Measurements from ENCODE around the gene NAA40.

The NAA40 gene

DNA sequence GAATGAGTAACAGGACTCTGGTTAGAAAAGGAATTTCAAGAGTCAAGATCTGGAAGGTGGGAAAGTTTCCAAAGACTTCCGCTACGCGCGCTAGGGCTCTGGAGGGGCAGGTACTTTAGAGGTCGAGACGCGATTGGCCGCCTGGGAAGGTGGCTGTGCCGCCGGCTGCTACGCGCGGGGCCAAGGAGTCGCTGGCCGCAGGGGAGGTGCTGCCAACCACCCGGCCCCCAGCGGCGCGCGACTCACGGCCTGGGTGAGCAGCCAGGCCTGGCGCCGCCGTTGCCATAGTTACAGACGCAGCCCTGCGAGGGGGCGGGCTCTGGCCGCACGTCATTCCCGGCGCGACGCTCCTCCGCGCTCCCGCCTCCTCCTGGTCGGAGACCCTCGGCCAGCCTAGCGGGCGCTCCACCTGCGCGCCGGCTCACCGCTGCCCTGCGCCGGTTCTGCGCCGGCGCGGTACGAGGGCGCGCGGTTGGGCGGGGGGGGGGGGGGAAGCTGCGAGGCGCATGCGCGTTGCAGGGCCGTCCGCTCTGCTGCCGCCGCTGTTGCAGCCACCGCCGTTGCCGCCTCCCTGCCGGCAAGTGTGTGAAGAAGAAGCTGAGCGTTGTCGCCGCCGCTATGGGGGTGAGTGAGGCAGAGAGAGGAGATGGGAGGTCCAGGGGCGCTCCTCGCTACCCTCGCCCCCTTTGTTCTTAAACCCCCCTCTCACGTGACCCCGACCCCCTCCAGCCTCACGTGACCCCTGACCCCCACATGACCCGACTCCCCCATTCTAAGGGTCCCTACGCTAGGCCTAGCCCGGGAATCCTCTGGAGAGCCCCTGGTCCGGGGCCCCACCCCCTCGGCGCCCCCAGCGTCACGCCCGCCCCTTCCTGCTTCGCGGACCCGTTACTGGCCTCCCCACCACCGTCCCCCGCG, at the start of gene NAA40:
Gene NAA40, plus strand, starts transcription at position 524 of the 918 bp plus-strand sequence. Its CDS starts 95 bp downstream, at position 619.
- DNase-seq: peak; percentile 94

DNA sequence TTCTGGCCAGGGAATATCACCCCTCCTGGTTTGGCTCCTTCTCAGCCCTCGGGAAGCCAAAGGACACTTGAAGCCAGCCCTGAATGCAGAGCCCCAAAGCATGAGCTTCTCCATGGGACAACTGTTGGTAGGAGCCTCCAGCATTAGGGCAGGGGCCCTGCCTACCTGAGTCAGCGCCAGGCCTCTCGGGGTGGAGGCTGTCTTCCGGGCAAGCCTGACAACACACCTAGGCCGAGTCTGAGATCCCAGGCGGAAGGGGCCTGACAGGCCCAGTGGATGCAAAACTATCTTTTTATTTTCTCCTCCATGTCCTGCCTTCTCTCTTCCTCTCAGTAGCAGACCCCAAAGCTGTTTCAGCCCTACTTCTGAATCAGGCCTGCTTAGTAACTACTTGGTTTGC, 49.5 kb upstream of the NAA40 start:
- no peak for DNase-seq

DNA sequence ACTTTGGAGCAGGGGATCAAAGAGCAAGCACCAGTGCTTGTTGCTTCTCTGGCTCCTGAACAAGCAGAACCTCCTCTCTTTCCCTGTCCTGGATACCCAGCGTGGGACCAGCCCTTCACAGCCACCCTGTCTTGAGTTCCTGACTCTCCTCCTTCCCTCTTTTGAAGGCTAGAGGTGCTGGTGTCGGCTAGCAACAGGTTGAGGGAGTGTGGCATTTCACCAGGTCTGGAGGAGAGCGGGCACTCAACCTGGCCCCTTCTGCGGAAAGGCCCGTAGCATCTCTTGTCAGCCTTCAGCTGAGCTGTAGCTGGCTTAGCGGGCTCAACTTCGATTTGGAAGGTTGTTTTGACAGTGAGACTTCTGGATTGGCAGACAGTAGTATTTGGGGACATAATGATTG, 48.4 kb upstream of the NAA40 start:
- DNase-seq: no peak

DNA sequence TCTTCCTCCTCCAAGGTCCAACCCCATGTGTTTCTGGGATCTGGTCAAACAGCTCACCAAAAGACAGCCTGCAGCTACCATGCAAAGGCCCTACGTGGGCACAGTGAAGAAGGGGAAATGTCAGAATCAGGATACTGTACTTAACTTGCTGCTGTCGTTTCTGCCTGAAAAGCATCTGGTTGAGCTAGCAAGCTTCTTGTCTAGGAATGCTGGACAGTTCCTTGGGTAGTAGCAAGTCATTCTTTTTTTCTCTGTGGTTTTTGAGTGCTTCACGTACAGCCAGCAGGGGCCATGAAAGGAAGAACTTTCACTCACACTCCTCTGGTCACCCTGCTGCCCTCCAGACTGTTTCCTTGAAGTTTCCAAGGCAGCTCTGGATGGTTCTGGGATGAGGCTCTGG, 46.6 kb upstream of the NAA40 start:
- DNase-seq: no peak

DNA sequence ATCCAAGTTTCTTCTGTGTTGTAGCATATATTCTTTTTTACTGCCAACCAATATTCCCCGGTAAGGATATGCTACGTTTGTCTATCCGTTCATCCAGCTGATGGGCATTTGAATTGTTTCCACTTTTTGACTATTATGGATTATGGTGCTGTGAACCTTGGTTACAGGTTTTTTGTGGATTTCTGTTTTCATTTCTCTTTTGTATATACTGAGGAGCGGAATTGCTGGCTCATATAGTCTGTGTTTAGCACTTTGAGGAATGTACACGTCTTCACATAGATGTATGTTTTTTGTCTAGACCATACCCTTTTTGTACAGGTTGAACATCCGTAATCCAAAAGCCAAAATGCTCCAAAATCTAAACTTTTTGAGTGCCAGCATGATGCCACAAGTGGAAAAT, 45.4 kb upstream of the NAA40 start:
- no peak for DNase-seq

DNA sequence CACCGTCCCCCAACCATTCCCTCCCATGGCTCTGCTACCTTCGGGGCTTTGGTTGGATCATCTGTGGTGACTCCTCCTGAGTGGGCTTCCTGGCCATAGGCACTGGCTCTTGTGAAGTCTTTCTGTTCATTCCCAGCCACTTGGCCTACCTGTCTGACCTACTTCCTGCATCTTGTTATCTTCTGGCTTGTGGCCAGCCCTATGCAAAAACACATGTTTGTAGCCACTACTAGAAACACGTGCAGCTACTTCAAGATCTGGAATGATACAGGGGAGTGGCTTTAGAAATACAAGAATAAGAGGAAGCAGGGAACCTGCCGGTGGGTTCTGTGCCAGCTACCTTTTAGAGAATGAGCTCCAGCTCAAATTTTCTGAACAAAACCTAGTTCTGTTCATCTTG, 42.7 kb upstream of the NAA40 start:
- no peak for DNase-seq

DNA sequence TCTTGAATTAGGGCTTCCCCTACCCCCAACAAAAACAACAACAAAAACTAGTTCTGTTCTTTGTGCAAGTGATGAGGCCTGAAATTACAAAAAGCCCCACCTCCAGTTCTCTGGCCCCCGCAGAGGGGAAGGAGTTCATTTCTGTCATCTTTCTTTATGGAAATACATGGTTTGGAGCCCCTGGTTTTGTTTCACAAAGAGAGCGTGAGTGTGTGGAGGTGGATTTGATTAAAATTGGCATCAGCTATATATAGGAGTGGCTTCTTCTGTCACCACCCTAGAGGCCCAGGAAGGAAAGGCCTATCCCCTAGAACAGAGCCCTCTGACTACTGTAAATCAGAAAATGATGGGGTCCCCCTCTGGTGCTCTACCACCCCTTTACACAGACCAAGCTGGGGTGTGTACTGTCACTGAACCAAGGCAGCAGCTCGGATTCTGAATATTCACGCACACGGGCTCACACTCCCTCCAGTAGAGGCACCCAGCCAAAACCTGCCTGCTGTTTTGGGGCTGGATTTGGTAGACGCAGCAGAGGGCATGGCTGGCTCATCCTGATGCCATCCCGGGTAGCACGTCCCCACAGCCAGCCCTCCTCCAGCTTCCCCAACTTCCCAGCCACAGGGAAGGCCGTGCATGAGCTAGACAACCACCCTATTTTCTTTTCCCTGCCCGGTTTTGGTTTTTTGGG, 41.2 kb upstream of the NAA40 start:
- DNase-seq: no peak

DNA sequence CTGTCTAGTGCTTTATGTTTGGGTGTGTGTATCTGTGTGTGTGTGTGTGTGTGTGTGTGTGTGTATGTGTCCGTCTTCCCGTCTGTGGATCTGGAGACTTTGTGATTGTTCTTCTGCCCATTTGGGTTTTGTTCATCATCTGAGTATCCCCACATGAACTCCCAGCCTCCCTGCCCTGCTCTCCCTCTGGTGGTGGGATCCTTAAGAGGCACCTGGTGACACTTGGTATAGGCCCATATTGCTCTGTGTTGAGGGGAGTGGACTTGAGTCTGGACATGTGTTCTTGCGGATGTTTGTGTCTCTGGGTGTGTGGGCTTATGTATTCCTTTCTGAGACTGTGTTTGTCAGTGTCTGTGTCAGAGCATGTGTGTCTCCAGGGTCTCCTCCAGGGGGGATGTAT, 37.1 kb upstream of the NAA40 start:
- no peak for DNase-seq

DNA sequence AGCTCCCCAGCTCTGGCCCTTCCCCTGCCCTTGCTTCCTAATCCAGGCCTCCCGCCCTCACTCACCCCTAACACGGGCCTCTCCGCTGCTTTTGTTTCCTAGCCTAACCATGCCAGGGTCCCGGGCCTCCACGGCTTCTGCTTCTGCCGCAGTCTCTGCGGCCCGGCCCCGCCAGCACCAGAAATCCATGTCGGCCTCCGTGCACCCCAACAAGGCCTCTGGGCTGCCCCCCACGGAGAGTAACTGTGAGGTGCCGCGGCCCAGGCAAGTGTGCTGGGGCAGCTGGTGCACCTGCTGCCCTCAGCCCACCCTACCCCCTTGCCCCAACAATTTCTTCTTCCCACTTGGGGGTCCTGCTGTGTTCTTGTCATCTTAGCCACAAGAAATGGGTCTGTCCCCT, 34.9 kb upstream of the NAA40 start:
- DNase-seq: no peak

DNA sequence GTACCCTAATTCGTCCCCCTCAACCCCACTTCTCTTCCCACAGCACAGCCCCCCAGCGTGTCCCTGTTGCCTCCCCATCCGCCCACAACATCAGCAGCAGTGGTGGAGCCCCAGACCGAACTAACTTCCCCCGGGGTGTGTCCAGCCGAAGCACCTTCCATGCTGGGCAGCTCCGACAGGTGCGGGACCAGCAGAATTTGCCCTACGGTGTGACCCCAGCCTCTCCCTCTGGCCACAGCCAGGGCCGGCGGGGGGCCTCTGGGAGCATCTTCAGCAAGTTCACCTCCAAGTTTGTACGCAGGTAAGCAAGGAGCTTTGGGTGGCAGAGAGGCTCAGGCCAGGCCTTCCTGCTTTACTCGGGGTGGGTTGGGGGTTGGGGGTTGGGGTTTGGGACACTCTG, 34.1 kb upstream of the NAA40 start:
- no peak for DNase-seq

DNA sequence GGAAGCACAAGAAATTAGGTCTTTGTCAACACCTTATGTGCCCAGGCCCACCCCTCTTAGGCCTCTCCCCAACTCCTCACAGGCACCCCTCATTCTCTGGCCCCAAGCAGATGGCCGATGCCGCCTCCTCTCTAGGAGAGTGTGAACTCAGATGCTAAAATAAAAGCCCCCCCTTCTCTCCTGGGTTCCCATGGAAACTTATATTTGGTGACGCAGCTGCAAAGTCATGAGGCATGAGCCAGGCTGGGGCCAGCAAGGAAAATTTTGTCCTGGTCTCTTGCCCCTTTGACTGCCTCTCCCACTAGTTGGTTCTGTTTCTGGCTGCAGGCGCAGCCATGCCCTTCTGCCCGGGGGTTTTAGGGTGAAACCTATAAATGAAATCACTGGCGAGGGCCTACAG, 33.6 kb upstream of the NAA40 start:
- DNase-seq: no peak

DNA sequence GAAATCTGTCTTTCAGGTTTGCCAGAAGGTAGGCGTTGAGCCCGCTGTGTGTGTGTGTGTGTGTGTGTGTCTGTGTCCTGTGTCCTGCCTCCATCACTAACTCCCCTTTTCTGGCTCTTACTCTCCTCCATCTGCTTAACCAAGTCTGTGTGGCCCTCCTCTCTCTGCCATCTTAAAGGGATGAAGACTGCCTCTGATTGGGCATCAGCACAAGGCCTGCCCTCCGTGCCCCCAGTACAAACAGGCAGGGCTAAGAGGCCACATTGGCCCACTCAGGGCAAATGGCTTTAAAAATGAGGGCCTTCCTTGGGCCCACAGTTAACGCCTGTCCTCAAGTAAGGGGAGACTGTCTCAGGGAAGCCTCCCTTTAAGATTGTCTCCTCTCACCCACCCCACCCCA, 32.7 kb upstream of the NAA40 start:
- no peak for DNase-seq

DNA sequence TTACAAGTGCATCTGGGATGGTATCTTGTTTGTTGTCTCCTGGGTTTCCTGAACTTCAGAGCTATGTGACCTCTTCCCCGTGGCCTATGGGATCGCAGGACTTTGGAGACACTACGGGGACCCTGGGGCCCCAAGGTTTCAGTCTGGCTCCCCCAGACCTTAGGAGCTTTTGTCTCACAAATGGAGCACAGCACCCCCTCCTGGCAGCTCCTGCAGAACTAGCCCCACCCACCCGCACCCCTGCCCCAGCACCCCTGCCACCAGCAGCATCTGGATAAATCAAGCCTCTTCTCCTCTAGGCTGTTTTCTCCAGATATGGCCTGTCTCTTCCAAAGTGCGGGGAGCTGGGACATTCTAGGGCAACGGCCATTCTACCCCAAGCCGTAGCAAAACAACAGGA, 32.2 kb upstream of the NAA40 start:
- no peak for DNase-seq

DNA sequence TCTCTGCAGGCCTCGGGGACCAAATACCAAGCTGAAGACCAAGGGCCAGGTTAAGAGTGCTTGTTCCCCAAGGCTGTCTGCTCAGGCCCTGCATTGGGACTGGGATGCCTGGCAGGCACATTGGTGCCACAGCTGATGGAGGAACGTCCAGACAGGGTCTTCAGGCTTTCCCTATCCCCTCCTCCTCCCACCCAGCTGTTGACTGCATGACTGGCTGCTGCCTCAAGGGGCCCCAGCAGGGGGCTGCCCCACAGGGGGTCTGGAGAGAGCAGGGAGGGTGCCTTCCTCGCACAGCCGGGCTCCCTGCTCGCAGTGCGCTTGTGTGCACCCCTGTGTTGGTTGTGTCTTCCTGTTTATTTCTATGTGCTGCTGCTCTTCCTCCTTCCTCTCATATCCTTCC, 31.7 kb upstream of the NAA40 start:
- DNase-seq: no peak

DNA sequence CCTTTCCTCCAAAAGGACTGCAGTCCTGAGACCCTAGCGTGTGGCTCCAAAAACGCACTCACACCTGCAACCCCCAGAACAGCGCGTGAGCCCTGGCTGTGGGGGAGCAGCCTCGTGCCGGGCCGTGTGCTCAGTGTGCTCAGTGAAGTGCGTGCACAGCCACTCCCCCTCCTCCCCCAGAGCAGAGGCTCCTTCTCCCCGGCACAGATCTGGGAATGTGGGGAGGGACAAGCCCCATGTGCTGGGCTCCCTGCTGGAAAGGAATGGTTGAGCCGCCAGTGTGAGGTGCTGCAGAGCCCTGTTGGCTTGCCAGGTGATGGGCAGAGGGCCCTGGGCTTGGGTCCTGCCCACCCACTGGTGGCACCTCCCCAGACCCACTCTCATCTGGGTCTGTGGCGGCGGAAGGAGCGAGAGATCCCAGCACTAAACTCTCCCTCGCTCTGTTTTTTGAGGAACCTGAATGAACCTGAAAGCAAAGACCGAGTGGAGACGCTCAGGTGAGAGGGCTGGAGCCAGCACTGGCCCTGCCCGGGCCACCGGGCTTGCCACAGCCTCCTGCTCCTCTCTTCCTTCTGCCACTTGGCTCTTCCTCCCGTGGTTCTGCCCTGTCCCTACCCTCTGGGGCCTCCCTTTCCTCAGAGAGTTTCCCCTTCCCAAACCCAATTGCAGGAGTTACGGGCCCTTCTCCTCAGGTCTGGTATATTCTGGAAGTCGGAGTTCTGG, 30.8 kb upstream of the NAA40 start:
- DNase-seq: no peak

DNA sequence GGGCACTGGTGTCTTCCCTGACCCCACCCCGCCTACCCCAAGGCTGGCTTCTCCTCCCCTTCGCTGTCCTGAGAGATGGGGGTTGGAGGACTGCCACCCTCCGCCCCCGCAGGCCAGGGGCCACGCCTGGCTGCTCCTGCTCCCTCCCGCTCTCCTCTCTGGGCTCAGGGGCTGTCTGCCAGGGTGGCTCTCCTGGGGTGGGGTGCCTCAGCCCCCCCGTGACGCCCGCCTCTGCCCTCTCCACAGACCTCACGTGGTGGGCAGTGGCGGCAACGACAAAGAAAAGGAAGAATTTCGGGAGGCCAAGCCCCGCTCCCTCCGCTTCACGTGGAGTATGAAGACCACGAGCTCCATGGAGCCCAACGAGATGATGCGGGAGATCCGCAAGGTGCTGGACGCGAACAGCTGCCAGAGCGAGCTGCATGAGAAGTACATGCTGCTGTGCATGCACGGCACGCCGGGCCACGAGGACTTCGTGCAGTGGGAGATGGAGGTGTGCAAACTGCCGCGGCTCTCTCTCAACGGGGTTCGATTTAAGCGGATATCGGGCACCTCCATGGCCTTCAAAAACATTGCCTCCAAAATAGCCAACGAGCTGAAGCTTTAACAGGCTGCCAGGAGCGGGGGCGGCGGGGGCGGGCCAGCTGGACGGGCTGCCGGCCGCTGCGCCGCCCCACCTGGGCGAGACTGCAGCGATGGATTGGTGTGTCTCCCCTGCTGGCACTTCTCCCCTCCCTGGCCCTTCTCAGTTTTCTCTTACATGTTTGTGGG, 30.0 kb upstream of the NAA40 start:
- peak; percentile 76 for DNase-seq

DNA sequence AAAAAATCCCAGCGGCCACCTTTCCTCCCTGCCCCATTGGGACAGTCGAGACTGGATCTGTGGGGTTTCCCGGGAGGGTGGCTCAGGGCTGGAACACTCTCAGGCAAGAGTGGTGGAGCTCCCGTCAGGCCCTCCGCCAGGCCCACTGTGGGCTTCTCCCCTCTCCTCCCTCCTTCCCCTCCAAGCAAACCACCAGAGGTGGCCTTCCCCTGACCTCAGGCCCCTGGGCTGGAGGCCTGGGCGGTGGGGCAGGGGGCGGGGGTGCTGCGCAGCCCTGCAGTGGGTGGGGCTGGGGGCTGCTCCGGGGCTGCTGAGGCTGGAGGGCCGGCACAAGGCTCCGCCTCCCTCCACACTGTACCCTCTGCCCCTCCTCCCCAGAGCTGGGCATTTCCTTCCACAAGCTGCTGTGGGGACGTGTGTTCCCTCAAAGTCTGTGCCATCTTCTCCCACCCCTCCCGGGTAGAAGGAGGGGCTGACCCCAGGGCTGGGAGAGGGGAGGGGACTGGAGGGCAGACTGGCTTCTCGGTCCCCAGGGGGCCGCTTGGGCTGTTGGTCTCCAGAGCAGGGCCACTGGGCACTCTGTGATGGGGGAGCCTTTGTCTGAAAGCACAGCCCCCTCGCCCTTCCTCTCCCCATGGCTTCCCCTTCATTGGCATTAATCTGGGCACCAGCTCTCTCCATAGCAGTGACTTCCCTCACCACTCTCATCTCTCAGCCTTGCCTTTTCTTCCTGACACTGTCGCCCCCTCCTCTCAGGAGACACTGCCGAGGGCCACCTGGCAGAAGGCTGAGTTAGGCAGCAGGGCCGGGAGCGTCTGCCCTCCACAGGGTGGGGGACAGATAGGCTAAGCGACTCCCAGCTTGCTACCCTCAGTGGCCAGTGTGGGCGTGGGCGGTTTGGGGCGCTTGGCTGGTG, 29.0 kb upstream of the NAA40 start:
- peak; percentile 75 for DNase-seq

DNA sequence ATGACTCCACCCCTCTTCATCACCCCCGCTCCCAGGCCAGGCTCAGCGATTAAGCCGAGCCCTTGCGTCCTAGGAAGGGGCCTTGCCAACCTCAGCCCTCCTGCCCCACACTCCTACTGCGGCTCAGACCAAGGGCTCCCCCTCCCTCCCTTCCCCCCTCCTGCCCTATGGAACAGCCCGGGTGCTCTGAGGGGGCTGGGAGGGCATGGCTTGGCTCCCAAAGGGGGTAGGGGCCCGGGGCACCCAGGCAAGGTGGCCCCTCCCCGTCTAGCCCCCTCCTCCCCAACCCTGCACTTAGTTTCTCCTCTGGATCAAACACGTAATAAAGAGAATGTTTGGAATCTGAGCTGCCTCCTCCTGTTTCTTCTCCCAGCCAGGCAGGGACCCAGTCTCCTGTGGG, 28.1 kb upstream of the NAA40 start:
- DNase-seq: no peak

DNA sequence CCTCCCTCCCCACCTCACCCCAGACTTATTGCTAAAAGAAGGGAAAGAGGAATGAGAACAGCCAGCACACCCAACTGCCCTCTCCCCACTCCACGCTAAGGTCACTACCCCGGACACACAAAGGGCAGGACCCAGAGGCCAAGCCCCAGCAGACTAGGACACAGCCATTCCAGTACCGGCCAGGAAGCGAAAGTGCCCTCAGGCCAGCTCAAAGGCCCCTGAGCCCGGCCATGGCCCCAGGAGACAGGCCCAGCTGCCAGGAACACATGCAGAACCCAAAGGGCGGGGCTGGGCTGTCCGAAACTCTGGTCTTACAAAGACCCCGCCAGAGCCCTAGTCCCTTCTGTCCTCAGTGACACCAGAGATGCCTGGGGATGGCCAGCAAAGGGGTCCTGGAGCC, 27.4 kb upstream of the NAA40 start:
- no peak for DNase-seq

DNA sequence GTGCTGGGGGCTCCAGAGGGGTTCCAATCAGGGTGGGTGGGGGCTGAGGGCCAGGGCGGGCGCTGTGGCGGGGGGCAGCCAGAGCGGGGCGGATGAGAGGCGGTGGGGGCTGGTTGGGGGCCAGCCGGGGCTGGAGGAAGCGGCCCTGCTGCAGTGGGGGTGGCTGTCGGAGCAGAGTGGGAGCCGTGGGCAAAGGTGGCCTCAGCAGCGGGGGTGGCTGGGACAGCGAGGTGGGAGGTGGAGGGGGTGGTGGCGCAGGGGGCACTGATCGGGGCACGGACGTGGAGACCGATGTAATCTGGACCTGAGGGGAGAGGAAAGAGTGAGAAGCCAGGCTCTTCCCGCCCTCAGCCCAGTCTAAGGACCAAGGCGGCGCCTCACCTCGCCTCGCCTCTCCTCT, 26.9 kb upstream of the NAA40 start:
- no peak for DNase-seq

DNA sequence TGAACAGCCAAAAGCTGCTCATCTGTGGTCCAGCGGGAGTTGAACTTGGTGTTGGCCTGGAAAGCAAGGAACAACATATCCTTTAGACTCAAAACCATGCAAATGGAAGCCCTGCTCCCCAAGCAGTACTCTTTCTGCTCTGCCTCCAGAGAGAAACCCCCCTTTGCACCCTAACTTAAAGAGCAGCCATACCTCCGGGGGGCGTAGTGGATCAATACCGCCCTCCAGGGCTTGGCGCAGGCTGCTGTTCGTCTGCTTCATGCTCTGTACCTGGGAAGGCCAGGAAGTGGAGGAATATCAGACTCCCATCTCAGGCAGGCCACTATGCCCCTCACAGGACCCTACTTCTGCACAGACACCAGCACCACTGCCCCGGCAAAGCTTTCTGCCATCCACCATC, 26.1 kb upstream of the NAA40 start:
- no peak for DNase-seq

Measured in femur (tissue), 1 donor.